Fibroblast of skin of right quadriceps (primary cell): ENCODE results near the gene ATP5MC3.
"Not testable (repeated sequence)": the region's sequence is repeated elsewhere in the genome, so short reads cannot be mapped to it uniquely, and the experiment has no call there.

ENCODE experiments used
- DNase-seq: peaks from one replicate; pipeline ENCODE4 v3.0.0-alpha.2; 2013

The ATP5MC3 gene

GRCh38 chr2:175181104-175181876, at the start of gene ATP5MC3:
Gene ATP5MC3 (minus strand): TSS chr2:175181710. CDS start chr2:175181393, 317 bp downstream.
- DNase-seq = peak; percentile 95

- DNase-seq = not testable (repeated sequence)
Measured at GRCh38 chr2:175228601-175229000, 47.1 kb upstream of the ATP5MC3 start.

- no peak for DNase-seq
Measured at GRCh38 chr2:175228179-175228578, 46.7 kb upstream of the ATP5MC3 start.

- DNase-seq = no peak
Measured at GRCh38 chr2:175227393-175227792, 45.9 kb upstream of the ATP5MC3 start.

- DNase-seq = no peak
Measured at GRCh38 chr2:175220075-175220474, 38.6 kb upstream of the ATP5MC3 start.

GRCh38 chr2:175218551-175218950, 37.0 kb upstream of the ATP5MC3 start:
- no peak for DNase-seq

GRCh38 chr2:175207741-175208438, 26.4 kb upstream of the ATP5MC3 start:
- no peak for DNase-seq

GRCh38 chr2:175206866-175207265, 25.4 kb upstream of the ATP5MC3 start:
- no peak for DNase-seq

- DNase-seq = peak; percentile 5
Measured at GRCh38 chr2:175205523-175205922, 24.0 kb upstream of the ATP5MC3 start.

- peak; percentile 26 for DNase-seq
Measured at GRCh38 chr2:175203621-175204496, 22.3 kb upstream of the ATP5MC3 start.

GRCh38 chr2:175195012-175195411, 13.5 kb upstream of the ATP5MC3 start:
- DNase-seq = no peak

- no peak for DNase-seq
Measured at GRCh38 chr2:175188761-175189160, 7.3 kb upstream of the ATP5MC3 start.

GRCh38 chr2:175187378-175187777, 5.9 kb upstream of the ATP5MC3 start:
- DNase-seq = peak; percentile 13

- no peak for DNase-seq
Measured at GRCh38 chr2:175183674-175184073, 2.2 kb upstream of the ATP5MC3 start.

GRCh38 chr2:175181877-175182308, 383 bp upstream of the ATP5MC3 start:
- no peak for DNase-seq

- peak; percentile 38 for DNase-seq
Measured at GRCh38 chr2:175180701-175181103, 808 bp downstream of the ATP5MC3 start.

- no peak for DNase-seq
Measured at GRCh38 chr2:175176624-175177023, 4.9 kb downstream of the ATP5MC3 start.

- DNase-seq = no peak
Measured at GRCh38 chr2:175175896-175176295, 5.6 kb downstream of the ATP5MC3 start.

- DNase-seq = no peak
Measured at GRCh38 chr2:175175320-175175719, 6.2 kb downstream of the ATP5MC3 start.

GRCh38 chr2:175170659-175171304, 10.7 kb downstream of the ATP5MC3 start:
- no peak for DNase-seq

- no peak for DNase-seq
Measured at GRCh38 chr2:175169191-175169590, 12.3 kb downstream of the ATP5MC3 start.

GRCh38 chr2:175168564-175168945, 13.0 kb downstream of the ATP5MC3 start:
- no peak for DNase-seq
